Suprapubic skin (tissue), 3 donors: Measurements from ENCODE around the gene PPP1R13B.

Experiments used
- EP300 ChIP-seq: sonication (generic); formaldehyde crosslinking; IDR thresholded peaks from one replicate; pipeline ENCODE4 v1.6.1; 2017; ENCODE audit warnings: antibody characterized with exemption
- POLR2A ChIP-seq, 2 donors: fragments of 450-650 bp; IDR thresholded peaks; one replicate each; pipeline ENCODE4 v1.6.1; 2017; ENCODE audit warnings: antibody characterized with exemption in 2 of 2, mild to moderate bottlenecking in 2 of 2, moderate library complexity in 2 of 2
- TF ChIP-seq, protein P1 (sequence below), 2 donors: fragments of 200-600 bp in 1 of 2; fragments of 450-650 bp in 1 of 2; sonication (generic) in 1 of 2; IDR thresholded peaks; one replicate each; pipeline ENCODE4 v1.5.1; 2016 to 2019; ENCODE audit warnings: antibody characterized with exemption in 2 of 2, mild to moderate bottlenecking in 1 of 2, moderate library complexity in 1 of 2

DNA sequence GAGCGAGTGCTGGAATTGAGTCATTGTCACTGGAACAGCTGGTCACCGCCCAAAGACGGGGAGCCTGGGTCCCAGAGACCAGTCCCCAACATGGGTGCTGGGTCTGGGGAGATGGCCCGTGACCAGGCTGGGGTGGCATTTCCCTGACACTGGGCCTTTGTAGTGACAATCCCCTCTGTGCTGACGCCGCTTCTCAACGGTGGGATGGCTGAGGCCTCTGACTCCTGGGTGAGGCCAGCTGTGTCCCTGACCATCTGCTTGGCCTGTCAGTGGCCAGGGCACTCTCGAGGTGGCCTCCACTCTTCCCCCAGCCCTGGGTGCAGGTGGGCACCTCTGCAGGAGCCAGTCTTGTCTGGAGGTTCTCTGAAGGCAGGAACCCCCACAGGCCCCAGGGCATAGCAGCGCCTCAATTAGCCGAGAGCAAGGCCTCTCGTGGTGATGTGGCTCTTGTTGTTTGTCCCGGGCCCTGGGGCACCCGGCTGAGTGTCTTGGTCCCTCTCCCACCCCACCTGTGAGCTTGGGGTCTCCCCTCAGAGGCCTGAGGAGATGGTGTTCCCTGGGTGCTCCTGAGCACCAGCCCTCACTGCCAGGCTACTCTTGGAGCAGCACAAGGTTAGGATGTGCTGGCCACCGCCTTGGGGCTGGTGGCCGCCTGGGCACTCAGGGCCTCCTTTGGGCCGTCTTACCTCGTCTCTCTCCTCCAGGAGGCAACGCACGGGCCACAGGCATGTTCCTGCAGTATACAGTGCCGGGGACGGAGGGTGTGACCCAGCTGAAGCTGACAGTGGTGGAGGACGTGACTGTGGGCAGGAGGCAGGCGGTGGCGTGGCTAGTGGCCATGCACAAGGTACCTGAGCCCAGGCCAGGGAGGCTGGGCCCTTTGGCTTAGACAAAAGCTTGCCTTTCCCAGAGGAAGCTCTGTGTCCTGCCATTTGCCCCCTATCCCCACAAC lies 115.2 kb downstream of the PPP1R13B start:
- TF ChIP-seq POLR2A (IDR thresholded peaks at IDR 0.05) (no peak), EP300 (no peak)
- TF ChIP-seq, protein P1, sequence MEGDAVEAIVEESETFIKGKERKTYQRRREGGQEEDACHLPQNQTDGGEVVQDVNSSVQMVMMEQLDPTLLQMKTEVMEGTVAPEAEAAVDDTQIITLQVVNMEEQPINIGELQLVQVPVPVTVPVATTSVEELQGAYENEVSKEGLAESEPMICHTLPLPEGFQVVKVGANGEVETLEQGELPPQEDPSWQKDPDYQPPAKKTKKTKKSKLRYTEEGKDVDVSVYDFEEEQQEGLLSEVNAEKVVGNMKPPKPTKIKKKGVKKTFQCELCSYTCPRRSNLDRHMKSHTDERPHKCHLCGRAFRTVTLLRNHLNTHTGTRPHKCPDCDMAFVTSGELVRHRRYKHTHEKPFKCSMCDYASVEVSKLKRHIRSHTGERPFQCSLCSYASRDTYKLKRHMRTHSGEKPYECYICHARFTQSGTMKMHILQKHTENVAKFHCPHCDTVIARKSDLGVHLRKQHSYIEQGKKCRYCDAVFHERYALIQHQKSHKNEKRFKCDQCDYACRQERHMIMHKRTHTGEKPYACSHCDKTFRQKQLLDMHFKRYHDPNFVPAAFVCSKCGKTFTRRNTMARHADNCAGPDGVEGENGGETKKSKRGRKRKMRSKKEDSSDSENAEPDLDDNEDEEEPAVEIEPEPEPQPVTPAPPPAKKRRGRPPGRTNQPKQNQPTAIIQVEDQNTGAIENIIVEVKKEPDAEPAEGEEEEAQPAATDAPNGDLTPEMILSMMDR (IDR thresholded peaks at IDR 0.05): no peak
